Measurements from ENCODE around the gene NPIPB2. TPM values are rescaled to one million over a fixed set of nuclear protein-coding genes. Genes with fewer than 3 reads are reported as not detected.
"Not testable (repeated sequence)": the region's sequence is repeated elsewhere in the genome, so short reads cannot be mapped to it uniquely, and the experiment has no call there.

Gene NPIPB2
- total RNA-seq, 4 donors from 2014 or later: 1.4 to 5.9 (median 4.1) TPM

GRCh38 chr16:11956558-11956957 is 14.7 kb upstream of the NPIPB2 start:
- Histone ChIP-seq H3K4me1 (no peaks in the 10 kb centered on the region), H3K27ac (peak overlapping the region in 1 of 4 donors; percentile 64), H3K9me3 (no peaks in the 10 kb centered on the region), H3K4me3 (no peak overlapping the region), H3K27me3 (peaks cover 9% of the 10 kb centered on the region), H3K36me3 (no peaks in the 10 kb centered on the region)
- TF ChIP-seq POLR2A (IDR thresholded peaks at IDR 0.05) (no peak), POLR2AphosphoS5 (IDR thresholded peaks at IDR 0.05) (no peak), CTCF (IDR thresholded peaks at IDR 0.05) (no peak), EP300 (IDR thresholded peaks at IDR 0.05) (no peak)
- ATAC-seq: no peak
- WGBS, 2 donors (ENCODE audit: low coverage in 1 of 2): 88 to 100% methylated on average over 1 to 2 of the region's 2 CpGs

- peaks cover 3% of the 10 kb centered on the region for H3K27me3 ChIP-seq
- H3K4me3 ChIP-seq: no peak overlapping the region
- H3K36me3 ChIP-seq: no peaks in the 10 kb centered on the region
- H3K9me3 ChIP-seq: no peaks in the 10 kb centered on the region
- peak overlapping the region in 1 of 4 donors; percentile 64 for H3K27ac ChIP-seq
- H3K4me1 ChIP-seq: no peaks in the 10 kb centered on the region
- TF ChIP-seq EP300 (IDR thresholded peaks at IDR 0.05): no peak
- TF ChIP-seq CTCF (IDR thresholded peaks at IDR 0.05): no peak
- TF ChIP-seq POLR2A (IDR thresholded peaks at IDR 0.05): no peak
- TF ChIP-seq POLR2AphosphoS5 (IDR thresholded peaks at IDR 0.05): no peak
- 31 to 32% methylated on average over 4 to 7 of the region's 8 CpGs for WGBS, 2 donors (ENCODE audit: low coverage in 1 of 2)
- ATAC-seq: peak; percentile 86
These were observed 13.9 kb upstream of the NPIPB2 start for GRCh38 chr16:11955713-11956123.

GRCh38 chr16:11953576-11953975 is 11.7 kb upstream of the NPIPB2 start:
- H3K36me3 ChIP-seq, H3K27me3 ChIP-seq, H3K4me3 ChIP-seq, H3K4me1 ChIP-seq, H3K9me3 ChIP-seq, H3K27ac ChIP-seq, ATAC-seq: not testable (repeated sequence)
- 81 to 94% methylated on average over 3 to 8 of the region's 8 CpGs for WGBS, 2 donors (ENCODE audit: low coverage in 1 of 2)

- ATAC-seq: no peak
- H3K27ac ChIP-seq: no peak overlapping the region
- H3K36me3 ChIP-seq: no peaks in the 10 kb centered on the region
- H3K4me1 ChIP-seq: no peaks in the 10 kb centered on the region
- H3K4me3 ChIP-seq: no peak overlapping the region
- H3K9me3 ChIP-seq: no peaks in the 10 kb centered on the region
- H3K27me3 ChIP-seq: no peaks in the 10 kb centered on the region
- TF ChIP-seq POLR2A (IDR thresholded peaks at IDR 0.05) (no peak), POLR2AphosphoS5 (IDR thresholded peaks at IDR 0.05) (no peak), EP300 (IDR thresholded peaks at IDR 0.05) (no peak), CTCF (IDR thresholded peaks at IDR 0.05) (no peak)
- WGBS, 2 donors (ENCODE audit: low coverage in 1 of 2): 27 to 69% methylated on average over 2 to 5 of the region's 5 CpGs
These were observed 8.5 kb upstream of the NPIPB2 start for GRCh38 chr16:11950388-11950787.

GRCh38 chr16:11949527-11949926 is 7.7 kb upstream of the NPIPB2 start:
- Histone ChIP-seq H3K27ac (no peak overlapping the region), H3K36me3 (no peaks in the 10 kb centered on the region), H3K9me3 (no peaks in the 10 kb centered on the region), H3K4me3 (no peak overlapping the region), H3K27me3 (no peaks in the 10 kb centered on the region), H3K4me1 (no peaks in the 10 kb centered on the region)
- TF ChIP-seq CTCF (IDR thresholded peaks at IDR 0.05): peak in 2 of 4 experiments; percentile 5 to 32
- no peak for TF ChIP-seq POLR2AphosphoS5 (IDR thresholded peaks at IDR 0.05)
- WGBS, 2 donors (ENCODE audit: low coverage in 1 of 2): 57% methylated on average over 1 of the region's 4 CpGs; no CpG with 5 or more reads in 1 of the 2 donors
- ATAC-seq: peak; percentile 34
